Measurements from ENCODE around the gene USP35.

DNA sequence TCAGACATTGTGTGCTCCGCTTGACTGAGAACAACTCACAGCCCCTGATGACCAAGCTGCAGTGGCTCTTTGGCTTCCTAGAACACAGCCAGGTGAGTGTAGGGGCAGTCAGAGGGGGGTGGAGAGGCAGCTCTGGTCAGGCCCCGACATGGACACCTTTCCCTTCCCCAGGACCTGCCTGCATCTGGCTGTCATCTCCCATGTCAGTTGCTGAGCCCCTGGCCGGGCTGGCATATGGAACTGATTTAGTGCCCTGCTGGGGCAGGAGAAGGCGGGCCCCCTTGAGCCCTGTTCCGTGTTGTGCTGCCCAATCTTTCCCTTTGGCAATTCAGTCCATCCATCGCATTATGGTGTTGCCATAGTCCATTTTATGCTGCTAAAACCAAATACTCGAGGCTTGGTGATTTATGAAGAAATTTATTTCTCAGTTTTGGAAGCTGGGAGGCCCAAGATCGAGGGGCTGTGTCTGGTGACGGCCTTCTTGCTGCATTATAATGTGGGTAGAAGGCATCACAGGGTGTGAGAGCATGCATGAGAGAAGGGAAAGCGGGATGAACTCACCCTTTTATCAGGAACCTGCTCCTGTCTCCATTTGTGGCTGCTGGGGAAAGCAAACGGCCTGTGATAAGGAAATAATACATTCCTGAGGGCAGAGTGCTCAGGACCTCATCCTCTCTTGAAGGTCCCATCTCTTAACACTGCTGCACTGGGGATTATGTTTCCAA, 19.0 kb downstream of the USP35 start:
- no peak for TF ChIP-seq CREB1 (IDR thresholded peaks at IDR 0.05; ENCODE audit: low read depth)
- TF ChIP-seq MAX (IDR thresholded peaks at IDR 0.05), result no peak
- no peak for TF ChIP-seq EP300 (IDR thresholded peaks at IDR 0.05; ENCODE audit: borderline replicate concordance)
- TF ChIP-seq, protein P1, sequence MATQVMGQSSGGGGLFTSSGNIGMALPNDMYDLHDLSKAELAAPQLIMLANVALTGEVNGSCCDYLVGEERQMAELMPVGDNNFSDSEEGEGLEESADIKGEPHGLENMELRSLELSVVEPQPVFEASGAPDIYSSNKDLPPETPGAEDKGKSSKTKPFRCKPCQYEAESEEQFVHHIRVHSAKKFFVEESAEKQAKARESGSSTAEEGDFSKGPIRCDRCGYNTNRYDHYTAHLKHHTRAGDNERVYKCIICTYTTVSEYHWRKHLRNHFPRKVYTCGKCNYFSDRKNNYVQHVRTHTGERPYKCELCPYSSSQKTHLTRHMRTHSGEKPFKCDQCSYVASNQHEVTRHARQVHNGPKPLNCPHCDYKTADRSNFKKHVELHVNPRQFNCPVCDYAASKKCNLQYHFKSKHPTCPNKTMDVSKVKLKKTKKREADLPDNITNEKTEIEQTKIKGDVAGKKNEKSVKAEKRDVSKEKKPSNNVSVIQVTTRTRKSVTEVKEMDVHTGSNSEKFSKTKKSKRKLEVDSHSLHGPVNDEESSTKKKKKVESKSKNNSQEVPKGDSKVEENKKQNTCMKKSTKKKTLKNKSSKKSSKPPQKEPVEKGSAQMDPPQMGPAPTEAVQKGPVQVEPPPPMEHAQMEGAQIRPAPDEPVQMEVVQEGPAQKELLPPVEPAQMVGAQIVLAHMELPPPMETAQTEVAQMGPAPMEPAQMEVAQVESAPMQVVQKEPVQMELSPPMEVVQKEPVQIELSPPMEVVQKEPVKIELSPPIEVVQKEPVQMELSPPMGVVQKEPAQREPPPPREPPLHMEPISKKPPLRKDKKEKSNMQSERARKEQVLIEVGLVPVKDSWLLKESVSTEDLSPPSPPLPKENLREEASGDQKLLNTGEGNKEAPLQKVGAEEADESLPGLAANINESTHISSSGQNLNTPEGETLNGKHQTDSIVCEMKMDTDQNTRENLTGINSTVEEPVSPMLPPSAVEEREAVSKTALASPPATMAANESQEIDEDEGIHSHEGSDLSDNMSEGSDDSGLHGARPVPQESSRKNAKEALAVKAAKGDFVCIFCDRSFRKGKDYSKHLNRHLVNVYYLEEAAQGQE (IDR thresholded peaks at IDR 0.05; ENCODE audit: low read depth), result no peak
- TF ChIP-seq RAD21 (IDR thresholded peaks at IDR 0.05; ENCODE audit: low read depth), result no peak
- TF ChIP-seq YY1 (IDR thresholded peaks at IDR 0.05; ENCODE audit: low read depth), result no peak
- no peak for TF ChIP-seq CEBPB (IDR thresholded peaks at IDR 0.05)
- TF ChIP-seq EGR1 (IDR thresholded peaks at IDR 0.05), result no peak
- no peak for TF ChIP-seq TAF1 (IDR thresholded peaks at IDR 0.05; ENCODE audit: low read depth)
